Activated CD8-positive, alpha-beta T cell treated with anti-CD3 and anti-CD28 coated beads for 36 hours (primary cell): ENCODE data around the gene MRPL41. TPM values are rescaled to one million over a fixed set of nuclear protein-coding genes. Genes with fewer than 3 reads are reported as not detected.

Source experiments
- ATAC-seq: fragments of 200-7000 bp; cut with Tn5 transposase; one replicate; pipeline ENCODE4 v1.10.0; 2021; ENCODE audit warnings: mild to moderate bottlenecking, moderate library complexity
- CTCF ChIA-PET: fragments of 350-600 bp; sonication (Branson Sonifier 250); formaldehyde crosslinking; loops from one replicate; lab custom pipeline; 2021; ENCODE audit warnings: antibody characterized with exemption; lab: Charles Lee
- POLR2A ChIA-PET: fragments of 350-600 bp; sonication (Branson Sonifier 250); formaldehyde crosslinking; loops from one replicate; lab custom pipeline; 2021; ENCODE audit warnings: antibody characterized with exemption; lab: Charles Lee
- DNase-seq: peaks from one replicate; pipeline ENCODE4 v3.0.0-alpha.2; 2020
- H3K27ac Mint-ChIP-seq: one replicate; pipeline ENCODE4 v1.8.0; 2021; ENCODE audit warnings: mild to moderate bottlenecking, mixed read lengths
- H3K27me3 Mint-ChIP-seq: one replicate; pipeline ENCODE4 v1.8.0; 2021; ENCODE audit warnings: mixed read lengths
- H3K36me3 Mint-ChIP-seq: one replicate; pipeline ENCODE4 v1.8.0; 2021; ENCODE audit warnings: low read depth, mixed read lengths
- H3K4me1 Mint-ChIP-seq: one replicate; pipeline ENCODE4 v1.8.0; 2021; ENCODE audit warnings: low read depth, mixed read lengths
- H3K4me3 Mint-ChIP-seq: one replicate; pipeline ENCODE4 v1.8.0; 2021; ENCODE audit warnings: mild to moderate bottlenecking, moderate library complexity, mixed read lengths
- H3K9me3 Mint-ChIP-seq: one replicate; pipeline ENCODE4 v1.8.0; 2021; ENCODE audit warnings: mixed read lengths
- CTCF ChIP-seq: fragments of 200-600 bp; IDR thresholded peaks from one replicate; pipeline ENCODE4 v1.8.0; 2022; ENCODE audit warnings: antibody characterized with exemption, mild to moderate bottlenecking
- intact Hi-C: fragments of 100-400 bp; cut with micrococcal nuclease; formaldehyde crosslinking; loops from one replicate; pipeline ENCODE4 v1.10.0; 2022
- total RNA-seq, 2 experiments: library from RNA; stranded (reverse); gene quantifications; one replicate each; pipeline ENCODE4 v1.2.3, GENCODE V29; 2021

Gene MRPL41
- total RNA-seq, 2 experiments from 2014 or later = 42.8 to 43.9 TPM

GRCh38 chr9:137586854-137587253 lies 35.2 kb downstream of the MRPL41 start:
- no peak overlapping the region for H3K27ac Mint-ChIP-seq
- intact Hi-C loops = no loop called here
- peaks cover 28% of the 10 kb centered on the region for H3K36me3 Mint-ChIP-seq
- DNase-seq = no peak
- no peaks in the 10 kb centered on the region for H3K27me3 Mint-ChIP-seq
- POLR2A ChIA-PET = interaction anchor here (0.7 to 5.0 kb wide), 2 partner anchors 7 to 12 kb away, joined by 4 to 33 read pairs; partner anchors contain the start of gene DPH7
- ATAC-seq = no peak
- no peak for TF ChIP-seq CTCF
- CTCF ChIA-PET = interaction anchor here (1.4 to 2.6 kb wide), 3 partner anchors 7 to 35 kb away, joined by 4 to 20 read pairs (median 13); partner anchors contain the start of gene DPH7
- H3K4me1 Mint-ChIP-seq = peaks cover 23% of the 10 kb centered on the region
- no peaks in the 10 kb centered on the region for H3K9me3 Mint-ChIP-seq
- H3K4me3 Mint-ChIP-seq = no peak overlapping the region

DNA sequence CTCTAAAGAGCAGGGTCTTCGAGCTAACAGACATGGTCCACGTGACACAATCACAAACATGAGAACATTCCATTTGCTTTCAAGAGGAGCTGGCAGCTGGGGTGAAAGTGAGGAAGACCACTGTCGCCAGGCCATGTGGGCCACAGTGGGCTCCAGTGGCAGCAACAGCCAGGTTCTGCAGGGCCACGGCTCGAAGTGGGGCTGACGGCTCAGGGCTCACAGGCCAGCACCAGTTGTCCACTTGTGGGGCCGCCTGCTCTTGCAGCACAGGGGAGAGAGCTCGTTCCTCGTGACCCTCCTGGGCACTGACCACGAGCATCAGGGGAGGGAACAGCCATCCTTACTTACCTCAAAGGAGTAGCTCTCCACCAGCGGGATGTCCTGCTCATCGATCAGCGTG lies 36.6 kb downstream of the MRPL41 start:
- H3K27me3 Mint-ChIP-seq = no peaks in the 10 kb centered on the region
- peaks cover 25% of the 10 kb centered on the region for H3K36me3 Mint-ChIP-seq
- intact Hi-C loops = no loop called here
- no peak for ATAC-seq
- POLR2A ChIA-PET = interaction anchor here (0.9 to 5.0 kb wide), 5 partner anchors 9 to 39 kb away, joined by 3 to 33 read pairs (median 4); partner anchors contain the start of genes DPH7, EHMT1 and MRPL41
- no peak for TF ChIP-seq CTCF
- H3K4me1 Mint-ChIP-seq = peaks cover 26% of the 10 kb centered on the region
- H3K27ac Mint-ChIP-seq = no peak overlapping the region
- peak overlapping the region; percentile 84 for H3K4me3 Mint-ChIP-seq
- no peak for DNase-seq
- H3K9me3 Mint-ChIP-seq = no peaks in the 10 kb centered on the region
- CTCF ChIA-PET = interaction anchor here (1.3 to 2.6 kb wide), 4 partner anchors 9 to 36 kb away, joined by 3 to 20 read pairs (median 8); partner anchors contain the start of gene DPH7

DNA sequence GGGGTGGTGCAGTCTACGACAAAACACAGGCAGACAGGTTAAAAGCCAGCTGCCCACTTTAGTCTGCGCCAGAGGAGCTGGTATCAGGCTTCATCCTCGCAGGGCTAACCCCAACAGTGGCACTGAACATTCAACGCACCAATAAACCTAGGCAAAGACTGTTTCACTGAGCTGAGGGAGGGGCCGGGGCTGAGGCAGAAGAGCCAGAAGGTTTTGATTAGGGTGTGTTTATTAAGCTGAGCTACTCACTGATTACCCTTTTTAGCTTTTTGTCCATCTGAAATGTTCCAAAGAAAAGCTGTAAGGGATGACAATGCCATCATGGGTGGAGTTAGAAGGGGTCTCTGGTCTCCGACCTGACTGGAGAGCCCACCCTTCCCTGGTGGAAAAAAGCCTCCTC lies 37.2 kb downstream of the MRPL41 start:
- no peak for TF ChIP-seq CTCF
- ChIA-PET POLR2A (interaction anchor here (0.9 to 5.0 kb wide), 5 partner anchors 9 to 38 kb away, joined by 3 to 33 read pairs (median 4); partner anchors contain the start of genes DPH7, EHMT1 and MRPL41), CTCF (interaction anchor here (1.3 to 2.6 kb wide), 3 partner anchors 10 to 31 kb away, joined by 3 to 20 read pairs (median 13); partner anchors contain the start of gene DPH7)
- Mint-ChIP-seq H3K27me3 (no peaks in the 10 kb centered on the region), H3K9me3 (no peaks in the 10 kb centered on the region), H3K4me3 (peak overlapping the region; percentile 84), H3K36me3 (peaks cover 25% of the 10 kb centered on the region), H3K27ac (no peak overlapping the region), H3K4me1 (peaks cover 26% of the 10 kb centered on the region)
- intact Hi-C loops = no loop called here
- ATAC-seq = no peak
- no peak for DNase-seq

DNA sequence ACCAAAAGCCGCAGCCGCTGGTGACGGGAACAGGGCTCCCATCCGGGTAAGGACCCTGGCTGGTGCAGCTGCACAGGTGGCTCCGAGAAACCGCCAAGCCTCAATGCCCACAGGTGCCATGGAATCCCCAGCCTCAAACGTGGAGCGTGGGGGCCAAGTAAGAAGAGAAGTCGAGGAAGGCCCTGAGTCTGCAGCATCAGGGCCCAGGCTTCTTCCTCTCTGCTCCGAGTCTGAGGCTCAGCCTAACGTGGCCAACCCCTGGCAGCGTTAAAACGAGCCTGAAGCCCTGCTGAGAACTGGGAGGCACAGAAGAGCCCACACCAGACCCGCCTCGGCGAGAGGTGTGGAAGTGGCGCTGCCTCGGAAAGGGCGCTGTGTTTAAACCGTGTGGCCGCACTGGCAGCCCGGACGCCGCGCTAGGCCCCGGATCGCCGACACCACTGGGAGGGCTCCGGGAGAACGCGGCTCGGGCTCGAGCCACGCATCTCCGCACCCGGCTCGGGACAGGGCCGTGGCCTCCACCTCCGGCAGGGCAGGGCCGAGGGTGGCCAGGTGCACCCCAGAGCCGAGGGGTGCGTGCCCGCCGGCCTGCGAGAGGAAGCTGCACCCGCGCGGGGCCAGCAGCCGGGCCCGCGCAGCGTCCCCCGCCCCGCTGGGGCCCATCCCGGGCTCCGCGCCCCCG lies 37.9 kb downstream of the MRPL41 start:
- ChIA-PET POLR2A (interaction anchor here (0.9 to 5.0 kb wide), 2 partner anchors 10 to 37 kb away, joined by 3 to 33 read pairs; partner anchors contain the start of gene DPH7), CTCF (interaction anchor here (1.3 to 2.6 kb wide), 4 partner anchors 9 to 32 kb away, joined by 3 to 20 read pairs (median 9); partner anchors contain the start of gene DPH7)
- Mint-ChIP-seq H3K4me3 (peak overlapping the region; percentile 84), H3K9me3 (no peaks in the 10 kb centered on the region), H3K36me3 (peaks cover 24% of the 10 kb centered on the region), H3K4me1 (peaks cover 25% of the 10 kb centered on the region), H3K27me3 (no peaks in the 10 kb centered on the region), H3K27ac (no peak overlapping the region)
- intact Hi-C loops = no loop called here
- DNase-seq (peak; percentile 26), ATAC-seq (peak; percentile 2)
- TF ChIP-seq CTCF = no peak

GRCh38 chr9:137590123-137590468 lies 38.4 kb downstream of the MRPL41 start:
- Mint-ChIP-seq H3K9me3 (no peaks in the 10 kb centered on the region), H3K27me3 (no peaks in the 10 kb centered on the region), H3K27ac (no peak overlapping the region), H3K4me1 (peaks cover 23% of the 10 kb centered on the region), H3K36me3 (peaks cover 21% of the 10 kb centered on the region), H3K4me3 (no peak overlapping the region)
- POLR2A ChIA-PET = interaction anchor here (2.0 to 5.0 kb wide), 3 partner anchors 10 to 32 kb away, joined by 7 to 33 read pairs (median 9); partner anchors contain the start of gene DPH7
- intact Hi-C loops = no loop called here
- peak; percentile 31 for ATAC-seq
- CTCF ChIA-PET = interaction anchor here (1.2 to 1.8 kb wide), 2 partner anchors 8 to 10 kb away, joined by 3 to 5 read pairs; no protein-coding TSS in a partner anchor
- TF ChIP-seq CTCF = no peak
- no peak for DNase-seq
